Bone marrow (tissue), 2 donors: ENCODE measurements around the gene NUP93.

Experiments used
- DNase-seq, 2 donors: peaks; one replicate each; lab custom pipeline; 2025; lab: John Stamatoyannopoulos, UW

Gene NUP93

GRCh38 chr16:56743840-56744239, 13.9 kb downstream of the NUP93 start:
- DNase-seq: no peak

- no peak for DNase-seq
Measured at GRCh38 chr16:56744996-56745640, 15.2 kb downstream of the NUP93 start.

GRCh38 chr16:56747486-56748045, 17.6 kb downstream of the NUP93 start:
- DNase-seq: no peak

- no peak for DNase-seq
Measured at GRCh38 chr16:56748191-56748590, 18.3 kb downstream of the NUP93 start.

GRCh38 chr16:56748826-56749225, 18.9 kb downstream of the NUP93 start:
- no peak for DNase-seq

- DNase-seq: no peak
Measured at GRCh38 chr16:56749672-56750491, 20.0 kb downstream of the NUP93 start.

GRCh38 chr16:56753410-56753809, 23.5 kb downstream of the NUP93 start:
- no peak for DNase-seq

- no peak for DNase-seq
Measured at GRCh38 chr16:56755038-56755437, 25.1 kb downstream of the NUP93 start.

GRCh38 chr16:56758432-56758831, 28.5 kb downstream of the NUP93 start:
- DNase-seq: no peak

- no peak for DNase-seq
Measured at GRCh38 chr16:56758930-56759329, 29.0 kb downstream of the NUP93 start.

- DNase-seq: no peak
Measured at GRCh38 chr16:56763291-56763916, 33.5 kb downstream of the NUP93 start.

- no peak for DNase-seq
Measured at GRCh38 chr16:56764835-56765234, 34.9 kb downstream of the NUP93 start.

GRCh38 chr16:56765949-56766348, 36.0 kb downstream of the NUP93 start:
- no peak for DNase-seq

- no peak for DNase-seq
Measured at GRCh38 chr16:56767024-56767423, 37.1 kb downstream of the NUP93 start.

GRCh38 chr16:56769677-56770076, 39.7 kb downstream of the NUP93 start:
- DNase-seq: no peak

GRCh38 chr16:56771558-56772279, 41.8 kb downstream of the NUP93 start:
- DNase-seq: no peak

- no peak for DNase-seq
Measured at GRCh38 chr16:56773532-56773931, 43.6 kb downstream of the NUP93 start.

- DNase-seq: no peak
Measured at GRCh38 chr16:56774016-56774680, 44.2 kb downstream of the NUP93 start.

GRCh38 chr16:56775162-56775561, 45.2 kb downstream of the NUP93 start:
- no peak for DNase-seq

GRCh38 chr16:56776562-56776961, 46.6 kb downstream of the NUP93 start:
- no peak for DNase-seq

- no peak for DNase-seq
Measured at GRCh38 chr16:56777001-56777400, 47.1 kb downstream of the NUP93 start.

- DNase-seq: no peak
Measured at GRCh38 chr16:56777482-56777881, 47.6 kb downstream of the NUP93 start.
